ENCODE results near the gene CREB3L2. TPM values are rescaled to one million over a fixed set of nuclear protein-coding genes. Genes with fewer than 3 reads are reported as not detected.

The CREB3L2 gene
- total RNA-seq, 3 donors from 2014 or later, result 15.8 to 54.3 (median 40.6) TPM

DNA sequence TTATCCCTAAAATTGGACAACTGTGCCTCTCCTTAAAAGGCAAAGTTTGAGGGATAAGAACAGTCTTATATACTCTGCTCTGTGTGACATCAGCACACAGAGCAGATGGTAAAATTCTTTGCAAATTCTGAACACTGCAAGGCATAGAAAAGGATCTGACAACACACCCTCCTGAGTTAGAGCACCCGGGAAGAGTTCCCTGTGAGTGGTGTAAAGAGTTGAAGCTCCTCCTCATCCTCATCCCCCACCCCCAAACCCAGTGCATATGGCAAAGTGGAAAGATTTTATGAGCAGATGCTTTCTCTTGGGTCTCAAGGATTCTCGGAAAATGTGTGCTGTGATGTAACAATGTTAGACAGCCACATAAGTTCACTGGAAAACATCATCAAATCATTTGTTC lies 115.1 kb downstream of the CREB3L2 start:
- Histone ChIP-seq H3K36me3 (ENCODE audit: low read depth) (peaks cover 4% of the 10 kb centered on the region), H3K4me1 (ENCODE audit: low read depth) (peaks cover 5% of the 10 kb centered on the region), H3K4me3 (no peak overlapping the region), H3K9me3 (no peaks in the 10 kb centered on the region)
- no peak for DNase-seq
- ATAC-seq, result no peak
- TF ChIP-seq, protein P1, sequence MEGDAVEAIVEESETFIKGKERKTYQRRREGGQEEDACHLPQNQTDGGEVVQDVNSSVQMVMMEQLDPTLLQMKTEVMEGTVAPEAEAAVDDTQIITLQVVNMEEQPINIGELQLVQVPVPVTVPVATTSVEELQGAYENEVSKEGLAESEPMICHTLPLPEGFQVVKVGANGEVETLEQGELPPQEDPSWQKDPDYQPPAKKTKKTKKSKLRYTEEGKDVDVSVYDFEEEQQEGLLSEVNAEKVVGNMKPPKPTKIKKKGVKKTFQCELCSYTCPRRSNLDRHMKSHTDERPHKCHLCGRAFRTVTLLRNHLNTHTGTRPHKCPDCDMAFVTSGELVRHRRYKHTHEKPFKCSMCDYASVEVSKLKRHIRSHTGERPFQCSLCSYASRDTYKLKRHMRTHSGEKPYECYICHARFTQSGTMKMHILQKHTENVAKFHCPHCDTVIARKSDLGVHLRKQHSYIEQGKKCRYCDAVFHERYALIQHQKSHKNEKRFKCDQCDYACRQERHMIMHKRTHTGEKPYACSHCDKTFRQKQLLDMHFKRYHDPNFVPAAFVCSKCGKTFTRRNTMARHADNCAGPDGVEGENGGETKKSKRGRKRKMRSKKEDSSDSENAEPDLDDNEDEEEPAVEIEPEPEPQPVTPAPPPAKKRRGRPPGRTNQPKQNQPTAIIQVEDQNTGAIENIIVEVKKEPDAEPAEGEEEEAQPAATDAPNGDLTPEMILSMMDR (IDR thresholded peaks at IDR 0.05), result no peak
- intact Hi-C loops (cut with DNase I, micrococcal nuclease), result no loop called here

DNA sequence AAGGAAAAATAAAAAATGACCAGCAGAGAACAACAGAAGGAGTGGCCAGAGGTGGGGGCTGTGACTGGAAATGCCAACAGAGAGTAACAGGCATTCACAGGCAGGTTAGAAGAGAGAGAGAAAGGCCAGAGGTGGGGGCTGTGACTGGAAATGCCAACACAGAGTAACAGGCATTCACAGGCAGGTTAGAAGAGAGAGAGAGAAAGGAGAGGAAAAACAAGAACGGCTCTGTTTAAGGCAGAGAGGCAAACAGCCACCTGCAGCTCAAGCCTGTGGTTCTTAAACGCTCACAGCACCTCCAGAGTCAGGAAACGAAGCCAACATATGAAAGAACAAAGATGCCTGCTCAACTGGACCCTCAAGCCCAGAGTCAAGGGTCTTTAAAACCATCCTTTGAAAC lies 115.6 kb downstream of the CREB3L2 start:
- no peak for ATAC-seq
- TF ChIP-seq, protein P1 (IDR thresholded peaks at IDR 0.05), result no peak
- intact Hi-C loops (cut with DNase I, micrococcal nuclease), result no loop called here
- Histone ChIP-seq H3K4me1 (ENCODE audit: low read depth) (peaks cover 5% of the 10 kb centered on the region), H3K9me3 (no peaks in the 10 kb centered on the region), H3K36me3 (ENCODE audit: low read depth) (peaks cover 4% of the 10 kb centered on the region), H3K4me3 (no peak overlapping the region)
- no peak for DNase-seq

DNA sequence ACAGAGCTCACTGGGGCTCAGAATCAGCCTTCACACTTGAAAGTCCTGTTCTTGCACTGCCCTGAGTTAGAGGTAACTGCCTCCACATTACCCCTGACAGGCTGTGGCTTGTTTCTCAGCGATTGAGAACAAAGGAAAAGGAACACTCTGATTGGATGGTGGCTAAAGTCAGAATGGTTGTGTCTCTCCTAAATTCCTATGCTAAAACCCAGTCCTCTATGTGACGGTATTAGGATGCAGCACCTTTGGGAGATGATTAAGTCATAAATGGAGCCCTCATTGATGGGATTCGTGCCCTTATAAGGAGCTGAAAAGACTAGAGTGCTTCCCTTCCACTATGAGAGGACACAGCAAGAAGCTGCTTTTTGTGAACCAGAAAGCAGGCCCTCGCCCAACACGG lies 116.2 kb downstream of the CREB3L2 start:
- TF ChIP-seq, protein P1 (IDR thresholded peaks at IDR 0.05), result no peak
- Histone ChIP-seq H3K9me3 (no peaks in the 10 kb centered on the region), H3K4me3 (no peak overlapping the region), H3K4me1 (ENCODE audit: low read depth) (no peaks in the 10 kb centered on the region), H3K36me3 (ENCODE audit: low read depth) (peaks cover 4% of the 10 kb centered on the region)
- DNase-seq (no peak), ATAC-seq (no peak)
- intact Hi-C loops (cut with DNase I, micrococcal nuclease), result no loop called here

DNA sequence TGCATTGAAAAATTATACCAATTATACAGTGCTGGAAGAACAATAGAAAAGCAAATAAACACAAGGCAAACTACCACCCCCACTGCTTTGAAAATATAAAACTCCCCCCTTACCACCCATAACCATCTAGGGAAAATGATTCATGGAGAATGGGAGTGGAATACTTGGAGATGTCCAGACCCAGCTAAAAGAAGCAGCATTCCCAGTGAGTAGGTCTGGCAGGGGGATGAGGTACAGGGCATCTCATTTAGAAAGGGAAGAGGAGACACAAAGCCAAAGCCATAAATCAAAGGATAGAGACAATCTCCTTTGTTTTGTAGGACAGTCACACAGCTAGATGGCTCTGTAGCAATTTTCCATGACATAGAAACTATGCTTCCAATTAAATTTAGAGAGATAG lies 119.1 kb downstream of the CREB3L2 start:
- H3K4me1 ChIP-seq (ENCODE audit: low read depth), result no peaks in the 10 kb centered on the region
- no peaks in the 10 kb centered on the region for H3K9me3 ChIP-seq
- no peak for DNase-seq
- peaks cover 4% of the 10 kb centered on the region for H3K36me3 ChIP-seq (ENCODE audit: low read depth)
- TF ChIP-seq, protein P1 (IDR thresholded peaks at IDR 0.05), result no peak
- no peak overlapping the region for H3K4me3 ChIP-seq
- intact Hi-C loops (cut with DNase I, micrococcal nuclease), result no loop called here
- ATAC-seq, result no peak

DNA sequence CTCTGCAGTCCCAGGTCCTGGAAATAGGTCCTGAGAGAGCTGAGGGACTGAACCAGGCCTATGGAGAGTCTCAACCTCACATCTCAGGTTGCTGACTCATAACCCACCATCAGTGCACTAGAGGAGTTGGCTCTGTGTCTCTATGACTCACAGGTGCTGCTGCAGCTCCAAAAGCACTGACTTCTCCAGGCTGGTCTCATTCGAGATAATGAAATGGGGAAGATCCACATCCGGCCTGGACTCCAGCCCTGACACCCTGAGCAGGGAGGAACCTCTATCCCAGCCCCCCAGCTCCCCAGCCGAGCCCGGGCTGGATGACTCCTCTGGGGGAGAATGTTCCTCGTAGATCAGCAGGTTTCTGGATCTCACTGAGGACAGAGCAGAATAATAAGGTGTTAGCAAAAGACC lies 119.6 kb downstream of the CREB3L2 start:
- Histone ChIP-seq H3K4me3 (no peak overlapping the region), H3K4me1 (ENCODE audit: low read depth) (no peaks in the 10 kb centered on the region), H3K9me3 (no peaks in the 10 kb centered on the region), H3K36me3 (ENCODE audit: low read depth) (peaks cover 4% of the 10 kb centered on the region)
- peak; percentile 17 for ATAC-seq
- intact Hi-C loops (cut with DNase I, micrococcal nuclease), result no loop called here
- TF ChIP-seq, protein P1 (IDR thresholded peaks at IDR 0.05), result no peak
- DNase-seq, result no peak

DNA sequence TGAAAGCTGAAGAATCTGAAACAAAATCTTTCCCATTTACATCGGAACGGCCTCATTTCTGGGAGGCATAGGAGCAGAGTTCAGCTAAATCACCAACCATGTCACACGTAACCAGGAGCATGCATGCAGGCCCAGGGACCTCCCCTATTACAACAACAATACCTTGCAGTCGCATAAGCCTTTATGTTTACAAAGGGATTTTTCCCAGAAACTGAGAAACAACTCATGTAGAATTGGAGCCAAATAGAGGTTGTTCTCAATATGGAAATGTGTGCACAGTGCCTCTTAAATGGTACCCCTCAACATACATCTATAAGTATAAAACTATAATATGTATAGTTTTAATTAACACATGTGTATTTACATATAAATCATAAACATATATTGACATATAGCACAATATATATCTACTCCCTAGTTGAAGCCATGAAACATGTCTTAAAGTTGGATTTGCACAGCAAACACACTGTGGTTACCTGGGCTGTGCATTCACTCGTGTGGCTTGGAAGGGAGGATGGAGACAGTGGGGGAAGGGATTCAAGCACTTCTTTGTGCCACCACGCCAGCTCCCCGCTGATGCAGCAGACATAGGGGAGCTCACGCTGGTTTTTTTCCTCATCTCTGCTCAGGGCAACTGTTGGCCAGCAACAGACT lies 120.2 kb downstream of the CREB3L2 start:
- Histone ChIP-seq H3K4me3 (no peak overlapping the region), H3K9me3 (no peaks in the 10 kb centered on the region), H3K36me3 (ENCODE audit: low read depth) (peaks cover 4% of the 10 kb centered on the region), H3K4me1 (ENCODE audit: low read depth) (no peaks in the 10 kb centered on the region)
- DNase-seq (no peak), ATAC-seq (no peak)
- TF ChIP-seq, protein P1 (IDR thresholded peaks at IDR 0.05), result no peak
- intact Hi-C loops (cut with DNase I, micrococcal nuclease), result no loop called here
